ENCODE data around the gene DOLPP1.
A peak's percentile ranks its signal among the peaks of the same experiment; 100 is the strongest.
"Not testable (repeated sequence)": the region's sequence is repeated elsewhere in the genome, so short reads cannot be mapped to it uniquely, and the experiment has no call there.

DOLPP1 gene

GRCh38 chr9:129080601-129081387 is at the start of gene DOLPP1:
TSS of gene DOLPP1 (plus strand) at chr9:129081111. CDS start at chr9:129081132, 21 bp downstream.
- peak; percentile 81 to 91 for DNase-seq

- DNase-seq, result no peak
Observed at GRCh38 chr9:129031514-129031913, 49.4 kb upstream of the DOLPP1 start.

GRCh38 chr9:129032541-129033159 is 48.3 kb upstream of the DOLPP1 start:
- DNase-seq, result no peak

GRCh38 chr9:129033216-129033615 is 47.7 kb upstream of the DOLPP1 start:
- no peak for DNase-seq

- not testable (repeated sequence) for DNase-seq
Observed at GRCh38 chr9:129035838-129036237, 45.1 kb upstream of the DOLPP1 start.

GRCh38 chr9:129036241-129036922 is 44.5 kb upstream of the DOLPP1 start, which contains the start of gene MIGA2:
TSS of gene MIGA2 (plus strand) at chr9:129036626. CDS start at chr9:129040595, 3,969 bp downstream.
- DNase-seq, result peak; percentile 98 to 99

- no peak for DNase-seq
Observed at GRCh38 chr9:129036923-129037766, 43.8 kb upstream of the DOLPP1 start.

- no peak for DNase-seq
Observed at GRCh38 chr9:129037767-129038098, 43.2 kb upstream of the DOLPP1 start.

GRCh38 chr9:129038109-129038852 is 42.6 kb upstream of the DOLPP1 start:
- DNase-seq, result no peak

GRCh38 chr9:129040113-129040643 is 40.7 kb upstream of the DOLPP1 start:
- DNase-seq, result no peak

- no peak for DNase-seq
Observed at GRCh38 chr9:129042016-129042415, 38.9 kb upstream of the DOLPP1 start.

GRCh38 chr9:129052592-129052991 is 28.3 kb upstream of the DOLPP1 start:
- DNase-seq, result peak in 1 of 2 experiments; percentile 44

- DNase-seq, result no peak
Observed at GRCh38 chr9:129053020-129053419, 27.9 kb upstream of the DOLPP1 start.

GRCh38 chr9:129054163-129054851 is 26.6 kb upstream of the DOLPP1 start:
- no peak for DNase-seq

- DNase-seq, result no peak
Observed at GRCh38 chr9:129058965-129059795, 21.7 kb upstream of the DOLPP1 start.

GRCh38 chr9:129059796-129060785 is 20.8 kb upstream of the DOLPP1 start:
- DNase-seq, result no peak

- DNase-seq, result no peak
Observed at GRCh38 chr9:129060991-129061390, 19.9 kb upstream of the DOLPP1 start.

GRCh38 chr9:129063061-129063460 is 17.9 kb upstream of the DOLPP1 start:
- DNase-seq, result no peak

- DNase-seq, result no peak
Observed at GRCh38 chr9:129064499-129064908, 16.4 kb upstream of the DOLPP1 start.

All from cerebellar nuclear complex (tissue), 1 donor.